GM19467 (cell line): ENCODE measurements around the gene FGF9.

ENCODE experiments used
- ATAC-seq: cut with Tn5 transposase; IDR thresholded peaks from one replicate; pipeline ENCODE4 v1.9.1; 2021; ENCODE audit warnings: mild to moderate bottlenecking, moderate library complexity; ENCODE audit not compliant: unreplicated experiment

The FGF9 gene

DNA sequence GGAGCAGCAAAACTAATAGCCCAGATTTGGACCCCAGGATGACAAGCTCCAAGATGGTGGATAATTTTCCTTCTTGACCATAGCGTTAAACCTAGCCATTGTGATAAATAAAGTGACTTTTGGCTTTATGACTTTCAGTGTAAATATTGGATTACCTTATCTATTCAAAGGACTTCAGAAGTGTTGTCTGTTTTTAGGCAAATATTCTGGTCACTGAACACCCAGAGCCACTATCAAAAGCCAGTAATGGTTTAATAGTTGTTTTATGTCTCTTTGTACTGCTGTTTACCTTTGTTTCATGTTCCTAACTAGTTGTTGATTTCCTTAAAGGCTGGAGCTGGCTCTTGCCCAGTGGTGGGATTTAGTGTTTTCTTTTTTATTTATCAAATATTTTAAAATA is 81.6 kb downstream of the FGF9 start:
- ATAC-seq, result no peak

- ATAC-seq, result no peak
Observed at GRCh38 chr13:21753117-21753729, 82.3 kb downstream of the FGF9 start.
